HG02571 (cell line): ENCODE results near the gene MCIDAS.

Experiments used
- ATAC-seq: cut with Tn5 transposase; IDR thresholded peaks from one replicate; pipeline ENCODE4 v1.9.1; 2021; ENCODE audit warnings: mild to moderate bottlenecking, moderate library complexity; ENCODE audit not compliant: unreplicated experiment

MCIDAS gene

DNA sequence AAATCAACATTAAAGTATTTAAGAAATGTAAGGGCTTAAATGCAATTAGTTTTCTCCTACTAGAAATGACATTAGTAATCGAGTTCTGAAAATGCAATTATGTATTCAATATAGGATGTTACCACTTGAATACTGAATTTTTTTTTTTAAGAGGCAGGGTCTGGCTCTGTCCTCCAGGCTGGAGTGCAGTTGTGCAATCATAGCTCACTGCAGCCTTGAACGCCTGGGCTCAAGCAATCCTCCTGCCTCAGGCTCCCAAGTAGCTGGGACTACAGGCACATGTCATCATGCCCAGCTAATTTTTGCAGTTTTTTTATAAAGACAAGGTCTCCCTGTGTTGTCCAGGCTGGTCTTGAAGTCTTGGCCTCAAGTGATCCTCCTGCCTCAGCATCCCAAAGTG is 55.6 kb downstream of the MCIDAS start:
- no peak for ATAC-seq
